ENCODE data around the gene HMGB1.
"Not testable (repeated sequence)": the region's sequence is repeated elsewhere in the genome, so short reads cannot be mapped to it uniquely, and the experiment has no call there.

HMGB1 gene

GRCh38 chr13:30464496-30465342 lies 1.0 kb downstream of the HMGB1 start:
- peak; percentile 15 for DNase-seq

- no peak for DNase-seq
These were observed 1.8 kb downstream of the HMGB1 start for GRCh38 chr13:30463787-30464495.

- not testable (repeated sequence) for DNase-seq
These were observed 4.3 kb downstream of the HMGB1 start for GRCh38 chr13:30461279-30462066.

- DNase-seq = no peak
These were observed 8.3 kb downstream of the HMGB1 start for GRCh38 chr13:30457306-30457891.

- no peak for DNase-seq
These were observed 9.4 kb downstream of the HMGB1 start for GRCh38 chr13:30456290-30456689.

- no peak for DNase-seq
These were observed 10.7 kb downstream of the HMGB1 start for GRCh38 chr13:30454991-30455390.

- no peak for DNase-seq
These were observed 12.0 kb downstream of the HMGB1 start for GRCh38 chr13:30453727-30454126.

GRCh38 chr13:30451476-30451875 lies 14.3 kb downstream of the HMGB1 start:
- not testable (repeated sequence) for DNase-seq

- no peak for DNase-seq
These were observed 15.7 kb downstream of the HMGB1 start for GRCh38 chr13:30450066-30450465.

- DNase-seq = no peak
These were observed 17.3 kb downstream of the HMGB1 start for GRCh38 chr13:30448441-30448840.

- no peak for DNase-seq
These were observed 19.6 kb downstream of the HMGB1 start for GRCh38 chr13:30446126-30446500.

- no peak for DNase-seq
These were observed 21.8 kb downstream of the HMGB1 start for GRCh38 chr13:30443957-30444404.

- DNase-seq = not testable (repeated sequence)
These were observed 22.2 kb downstream of the HMGB1 start for GRCh38 chr13:30443491-30443890.

GRCh38 chr13:30442926-30443325 lies 22.8 kb downstream of the HMGB1 start:
- DNase-seq = no peak

GRCh38 chr13:30440910-30441703 lies 24.6 kb downstream of the HMGB1 start:
- no peak for DNase-seq

- DNase-seq = no peak
These were observed 27.4 kb downstream of the HMGB1 start for GRCh38 chr13:30438286-30438685.

GRCh38 chr13:30437177-30437576 lies 28.6 kb downstream of the HMGB1 start:
- DNase-seq = no peak

GRCh38 chr13:30435911-30436451 lies 29.8 kb downstream of the HMGB1 start:
- no peak for DNase-seq

GRCh38 chr13:30431269-30431940 lies 34.3 kb downstream of the HMGB1 start:
- DNase-seq = no peak

GRCh38 chr13:30429721-30430694 lies 35.7 kb downstream of the HMGB1 start:
- no peak for DNase-seq

Measured in NCI-H510A (cell line).